ENCODE results near the gene DCAF15.

DCAF15 gene

DNA sequence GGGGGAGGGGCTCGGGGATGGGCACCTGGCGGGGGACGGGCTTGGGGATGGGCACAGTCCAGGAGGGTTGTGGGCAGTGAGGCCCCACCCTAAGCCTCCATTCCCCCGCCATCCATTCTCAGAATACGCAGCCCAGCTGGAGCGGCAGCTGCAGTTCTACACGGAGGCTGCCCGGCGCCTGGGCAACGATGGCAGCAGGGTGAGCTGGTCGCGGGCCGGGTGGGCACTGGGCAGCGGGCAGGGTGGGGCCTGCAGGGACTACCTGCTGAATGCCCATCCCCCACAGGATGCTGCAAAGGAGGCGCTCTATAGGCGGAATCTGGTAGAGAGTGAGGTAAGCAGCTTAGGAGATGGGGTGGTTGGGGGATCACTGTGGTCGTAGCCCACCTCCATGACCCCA is 22.4 kb upstream of the DCAF15 start:
- no peak for DNase-seq (ENCODE audit: low read depth in 2 of 3, low spot score in 2 of 3)

- no peak for DNase-seq (ENCODE audit: low read depth in 2 of 3, low spot score in 2 of 3)
These were observed 21.9 kb upstream of the DCAF15 start for GRCh38 chr19:13930402-13930801.

- no peak for DNase-seq (ENCODE audit: low read depth in 2 of 3, low spot score in 2 of 3)
These were observed 20.7 kb upstream of the DCAF15 start for GRCh38 chr19:13931391-13932148.

- no peak for DNase-seq (ENCODE audit: low read depth in 2 of 3, low spot score in 2 of 3)
These were observed 20.1 kb upstream of the DCAF15 start for GRCh38 chr19:13932149-13932637.

- no peak for DNase-seq (ENCODE audit: low read depth in 2 of 3, low spot score in 2 of 3)
These were observed 19.4 kb upstream of the DCAF15 start for GRCh38 chr19:13932911-13933393.

DNA sequence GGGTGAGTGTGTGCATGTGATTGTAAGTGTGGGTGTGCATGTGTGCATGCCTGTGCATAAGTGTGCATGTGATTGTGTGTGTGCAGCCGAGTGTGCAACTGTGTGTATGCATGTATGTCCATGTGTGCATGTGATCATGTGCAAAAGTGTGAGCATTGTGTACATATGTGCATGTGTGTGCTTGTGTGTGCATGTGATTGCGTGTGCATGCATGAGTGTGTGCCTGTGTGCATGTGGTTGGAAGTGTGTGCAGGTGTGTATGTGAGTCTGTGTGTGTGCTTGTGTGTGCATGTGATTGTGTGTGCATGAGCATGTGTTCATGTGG is 17.6 kb upstream of the DCAF15 start:
- no peak for DNase-seq (ENCODE audit: low read depth in 2 of 3, low spot score in 2 of 3)

DNA sequence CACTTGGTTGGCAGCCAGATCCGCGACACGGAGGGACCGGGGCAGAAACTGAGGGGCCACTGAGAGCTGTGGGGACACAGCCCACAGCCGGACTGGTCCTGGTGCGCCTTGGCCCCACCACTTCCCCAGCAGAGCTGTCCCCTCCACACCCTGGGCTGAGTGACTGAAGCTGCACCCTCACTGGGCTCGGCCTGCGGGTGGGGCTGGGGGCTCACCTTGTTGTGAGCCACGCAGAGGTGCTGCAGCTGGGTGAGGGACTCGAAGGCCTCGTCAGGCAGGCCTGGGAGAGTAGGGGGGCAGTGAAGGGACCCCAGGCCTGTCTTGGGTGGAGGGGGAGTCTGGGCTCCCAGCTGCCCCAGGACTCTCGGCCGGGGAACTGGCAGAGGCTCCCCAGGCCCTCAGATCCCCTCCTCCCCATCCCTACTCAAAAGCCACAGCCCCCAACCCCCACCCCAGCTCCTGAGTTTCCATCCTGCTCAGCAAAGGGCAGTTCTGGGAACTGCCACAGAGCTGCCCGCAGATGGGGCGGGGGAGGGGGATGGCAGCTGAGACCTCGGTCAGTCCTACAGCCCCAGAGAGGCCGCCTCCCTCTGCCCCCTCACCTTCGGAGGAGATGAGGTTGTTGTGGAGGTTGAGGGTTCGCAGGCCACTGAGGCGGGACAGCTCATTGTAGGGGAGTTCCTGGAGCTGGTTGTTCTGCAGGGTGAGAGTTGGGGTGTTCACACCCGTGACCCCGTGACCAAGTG is 16.4 kb upstream of the DCAF15 start:
- no peak for DNase-seq (ENCODE audit: low read depth in 2 of 3, low spot score in 2 of 3)

GRCh38 chr19:13937479-13938300 is 14.6 kb upstream of the DCAF15 start:
- DNase-seq (ENCODE audit: low read depth in 2 of 3, low spot score in 2 of 3) = no peak

- no peak for DNase-seq (ENCODE audit: low read depth in 2 of 3, low spot score in 2 of 3)
These were observed 13.8 kb upstream of the DCAF15 start, which contains the start of gene PODNL1 for GRCh38 chr19:13938301-13939064. PODNL1 (minus strand) TSS chr19:13938417; CDS start chr19:13938181, 236 bp downstream.

DNA sequence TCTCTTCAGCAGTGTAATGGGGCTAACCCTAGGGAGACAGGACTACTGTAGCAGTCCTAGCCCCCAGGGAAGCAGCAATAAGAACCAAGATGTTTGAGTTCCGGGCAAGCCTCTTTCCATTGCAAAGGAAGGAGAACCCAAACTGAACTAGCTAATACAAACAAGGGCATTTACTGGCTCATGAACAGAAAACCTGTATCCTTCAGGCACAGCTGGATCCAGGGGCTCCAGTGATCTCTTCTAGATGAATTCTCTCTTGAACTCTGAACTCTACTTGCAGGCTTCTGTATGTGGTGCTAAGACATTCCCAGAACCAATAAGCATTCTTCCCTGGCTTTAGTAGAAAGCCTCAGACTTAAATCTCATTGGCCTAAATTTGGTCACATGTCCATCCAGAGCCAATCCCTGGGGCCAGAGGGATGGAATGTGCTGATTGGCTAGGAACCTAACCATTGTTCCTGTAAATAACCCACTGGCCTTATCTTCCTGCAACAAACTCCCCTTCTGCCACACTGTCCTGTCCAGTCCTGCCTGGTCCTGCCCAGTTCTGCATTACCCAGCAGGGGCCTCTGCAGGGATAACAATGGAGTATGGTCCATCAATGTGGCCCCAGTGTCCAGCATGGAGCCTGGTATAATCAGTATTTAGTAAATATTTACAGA is 10.2 kb upstream of the DCAF15 start:
- DNase-seq (ENCODE audit: low read depth in 2 of 3, low spot score in 2 of 3) = no peak

DNA sequence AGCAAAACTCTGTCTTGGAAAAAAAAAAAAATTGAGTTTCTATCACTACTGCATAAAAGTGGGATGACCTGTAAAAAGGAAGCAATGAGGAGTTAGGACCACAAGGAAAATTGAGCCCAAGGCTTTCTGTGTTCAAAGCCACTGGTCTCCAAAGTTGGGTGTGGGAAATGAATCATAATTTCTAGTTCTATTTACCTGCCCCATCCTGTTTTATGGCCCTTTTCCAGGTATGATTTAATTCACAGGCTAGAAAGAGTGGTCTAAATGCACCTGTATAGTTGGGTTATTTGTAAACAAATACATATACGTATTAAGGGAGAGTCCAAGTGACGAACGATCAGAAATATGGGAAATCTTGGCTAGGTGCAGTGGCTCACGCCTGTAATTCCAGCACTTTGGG is 5.9 kb upstream of the DCAF15 start:
- DNase-seq (ENCODE audit: low read depth in 2 of 3, low spot score in 2 of 3) = no peak

- DNase-seq (ENCODE audit: low read depth in 2 of 3, low spot score in 2 of 3) = no peak
These were observed 1.3 kb upstream of the DCAF15 start for GRCh38 chr19:13951043-13951442.

- DNase-seq (ENCODE audit: low read depth in 2 of 3, low spot score in 2 of 3) = no peak
These were observed 533 bp upstream of the DCAF15 start for GRCh38 chr19:13951799-13952153.

- DNase-seq (ENCODE audit: low read depth in 2 of 3, low spot score in 2 of 3) = no peak
These were observed 722 bp downstream of the DCAF15 start for GRCh38 chr19:13952931-13953531.

- no peak for DNase-seq (ENCODE audit: low read depth in 2 of 3, low spot score in 2 of 3)
These were observed 1.9 kb downstream of the DCAF15 start for GRCh38 chr19:13954185-13954584.

- DNase-seq (ENCODE audit: low read depth in 2 of 3, low spot score in 2 of 3) = no peak
These were observed 3.5 kb downstream of the DCAF15 start for GRCh38 chr19:13955662-13956364.

- DNase-seq (ENCODE audit: low read depth in 2 of 3, low spot score in 2 of 3) = no peak
These were observed 4.0 kb downstream of the DCAF15 start for GRCh38 chr19:13956365-13956744.

DNA sequence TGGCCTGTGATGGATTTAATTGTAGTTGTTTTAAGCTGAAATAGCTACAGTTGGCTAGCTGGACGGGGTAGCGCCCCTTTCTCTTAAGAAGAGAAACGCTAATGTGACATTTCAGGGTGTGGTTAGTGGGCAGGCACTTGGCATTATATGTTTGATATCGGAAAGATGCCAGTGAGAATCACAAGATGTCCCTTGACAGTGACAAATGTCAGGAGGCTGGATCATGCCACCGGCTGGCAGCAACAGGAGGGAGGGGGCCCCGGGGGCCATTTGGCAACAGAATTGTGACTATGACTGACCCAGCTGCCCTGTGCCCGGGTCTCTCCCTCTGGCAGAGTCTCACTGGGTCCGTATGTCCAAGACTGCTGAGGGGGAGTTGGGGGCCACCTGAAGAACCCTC is 4.7 kb downstream of the DCAF15 start:
- DNase-seq (ENCODE audit: low read depth in 2 of 3, low spot score in 2 of 3) = no peak

DNA sequence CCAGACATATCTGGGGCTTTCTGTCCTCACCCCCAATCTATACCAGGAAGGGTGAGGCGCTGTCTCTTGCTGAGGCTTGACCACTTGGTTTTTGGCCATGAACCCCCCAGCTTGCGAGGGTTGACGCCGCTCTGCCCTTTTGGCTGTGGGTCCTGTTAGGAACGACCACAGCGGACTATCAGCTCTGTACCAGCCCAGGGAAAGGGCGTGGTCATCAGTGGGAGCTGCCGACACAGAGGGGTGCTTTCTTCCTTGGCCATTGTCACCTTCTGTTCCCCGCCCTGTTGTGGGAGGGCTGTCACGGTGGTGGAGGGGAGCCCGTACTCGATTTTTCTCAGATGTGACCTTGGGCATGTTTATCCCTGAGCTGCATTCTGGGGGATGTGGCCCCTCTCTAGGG is 5.7 kb downstream of the DCAF15 start:
- DNase-seq (ENCODE audit: low read depth in 2 of 3, low spot score in 2 of 3) = no peak
